Omental fat pad (tissue), 4 donors: ENCODE results near the gene YPEL1. TPM values are rescaled to one million over a fixed set of nuclear protein-coding genes. Genes with fewer than 3 reads are reported as not detected.
A peak's percentile ranks its signal among the peaks of the same experiment; 100 is the strongest.

ENCODE experiments used
- ATAC-seq: fragments of 150-250 bp; one replicate; pipeline ENCODE4 v1.9.1; 2016; ENCODE audit warnings: mild to moderate bottlenecking, moderate library complexity; ENCODE audit not compliant: low FRiP score
- DNase-seq: peaks from one replicate; pipeline ENCODE4 v3.0.0-alpha.2; 2019; ENCODE audit warnings: low spot score
- CTCF ChIP-seq, 3 donors: fragments of 450-650 bp; IDR thresholded peaks; one replicate each; pipeline ENCODE4 v1.5.1; 2016 to 2017; ENCODE audit warnings: antibody characterized with exemption in 3 of 3, mild to moderate bottlenecking in 3 of 3, moderate library complexity in 2 of 3
- total RNA-seq, 4 donors: library from RNA; depleted of rRNA; stranded (reverse); fragments of >200 nt; gene quantifications; one replicate each; pipeline ENCODE4 v1.1.0, GENCODE V29; 2016

YPEL1 gene
- total RNA-seq, 4 donors from 2014 or later: 2.0 to 5.4 (median 3.7) TPM

- TF ChIP-seq CTCF (IDR thresholded peaks at IDR 0.05): no peak
- DNase-seq (no peak), ATAC-seq (no peak)
Measured at GRCh38 chr22:21663738-21664137, 71.9 kb downstream of the YPEL1 start.

- ATAC-seq (no peak), DNase-seq (no peak)
- TF ChIP-seq CTCF (IDR thresholded peaks at IDR 0.05): no peak
Measured at GRCh38 chr22:21661991-21662390, 73.6 kb downstream of the YPEL1 start.

GRCh38 chr22:21660904-21661303, 74.7 kb downstream of the YPEL1 start:
- DNase-seq: no peak

GRCh38 chr22:21659864-21660525, 75.6 kb downstream of the YPEL1 start:
- DNase-seq (no peak), ATAC-seq (no peak)
- TF ChIP-seq CTCF (IDR thresholded peaks at IDR 0.05): no peak

More at GRCh38 chr22:21660904-21661303, 74.7 kb downstream of the YPEL1 start:
- no peak for ATAC-seq
- no peak for TF ChIP-seq CTCF (IDR thresholded peaks at IDR 0.05)

GRCh38 chr22:21657360-21658032, 78.1 kb downstream of the YPEL1 start:
- TF ChIP-seq CTCF (IDR thresholded peaks at IDR 0.05): no peak
- DNase-seq (no peak), ATAC-seq (peak; percentile 64)

- TF ChIP-seq CTCF (IDR thresholded peaks at IDR 0.05): no peak
- ATAC-seq: no peak
Measured at GRCh38 chr22:21657020-21657359, 78.6 kb downstream of the YPEL1 start.

More at GRCh38 chr22:21657020-21657359, 78.6 kb downstream of the YPEL1 start:
- no peak for DNase-seq
